ENCODE measurements around the gene SARS2. TPM values are rescaled to one million over a fixed set of nuclear protein-coding genes. Genes with fewer than 3 reads are reported as not detected.

SARS2 gene
- total RNA-seq, 2 donors from 2014 or later = 21.1 to 30.1 TPM

DNA sequence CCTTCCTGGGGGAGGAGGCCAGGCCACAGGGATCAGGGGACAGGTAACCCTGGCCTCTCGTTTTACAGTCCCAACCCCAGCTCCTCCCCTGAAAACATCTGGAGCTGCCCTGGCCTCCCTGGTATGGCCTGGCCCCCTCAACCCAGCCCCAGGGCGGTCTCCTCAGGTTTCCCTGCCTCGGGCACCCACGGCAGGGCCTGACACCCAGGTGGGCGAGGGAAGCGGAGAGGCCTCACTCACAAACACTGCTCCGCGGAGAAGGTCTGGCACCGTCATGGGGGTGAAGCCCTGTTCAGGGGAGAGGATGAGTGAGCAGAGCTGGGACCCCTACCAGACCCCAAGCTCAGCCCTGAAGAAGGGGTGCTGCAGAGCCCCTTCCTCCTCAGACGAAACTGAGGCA lies 12.0 kb downstream of the SARS2 start:
- Mint-ChIP-seq H3K4me3 (no peak overlapping the region), H3K27me3 (ENCODE audit: low read depth) (no peaks in the 10 kb centered on the region), H3K4me1 (ENCODE audit: low read depth) (no peaks in the 10 kb centered on the region), H3K27ac (no peak overlapping the region), H3K9me3 (no peaks in the 10 kb centered on the region), H3K36me3 (ENCODE audit: insufficient read depth in 2 of 2) (peaks cover 0 to 3% of the 10 kb centered on the region in 2 donors)
- ATAC-seq (replicated peaks in 1 of 2) = no peak
- DNase-seq = no peak

- Mint-ChIP-seq H3K27ac (no peak overlapping the region), H3K4me3 (no peak overlapping the region), H3K4me1 (ENCODE audit: low read depth) (no peaks in the 10 kb centered on the region), H3K36me3 (ENCODE audit: insufficient read depth in 2 of 2) (peaks cover 0 to 3% of the 10 kb centered on the region in 2 donors), H3K9me3 (no peaks in the 10 kb centered on the region), H3K27me3 (ENCODE audit: low read depth) (no peaks in the 10 kb centered on the region)
- DNase-seq = no peak
- no peak for ATAC-seq (replicated peaks in 1 of 2)
Observed at GRCh38 chr19:38917921-38918491, 12.6 kb downstream of the SARS2 start.

DNA sequence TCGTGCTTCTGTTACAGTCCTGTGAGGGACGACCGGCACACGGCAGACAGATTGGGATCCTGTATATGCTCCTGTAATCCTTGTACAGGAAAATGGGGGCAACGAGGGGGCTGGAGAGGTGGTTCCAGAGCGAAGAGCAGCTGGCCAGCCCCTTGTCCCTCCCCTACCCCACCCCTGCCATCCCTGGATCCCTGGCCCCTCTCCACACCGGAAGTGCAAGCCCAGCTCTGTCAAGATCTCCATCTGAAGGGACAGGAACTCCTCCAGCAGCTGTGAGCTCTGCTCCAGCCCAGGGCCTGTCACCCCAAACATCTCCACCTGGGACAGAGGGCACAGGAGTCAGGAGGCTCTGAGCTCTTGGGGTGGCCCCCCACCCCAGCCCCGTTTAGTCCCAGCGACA lies 13.0 kb downstream of the SARS2 start:
- Mint-ChIP-seq H3K27me3 (ENCODE audit: low read depth) (no peaks in the 10 kb centered on the region), H3K27ac (no peak overlapping the region), H3K4me3 (no peak overlapping the region), H3K36me3 (ENCODE audit: insufficient read depth in 2 of 2) (peaks cover 0 to 3% of the 10 kb centered on the region in 2 donors), H3K9me3 (no peaks in the 10 kb centered on the region), H3K4me1 (ENCODE audit: low read depth) (peaks cover 4% of the 10 kb centered on the region)
- DNase-seq (no peak), ATAC-seq (replicated peaks in 1 of 2) (no peak)

GRCh38 chr19:38915329-38916321 lies 14.9 kb downstream of the SARS2 start:
- Mint-ChIP-seq H3K27me3 (ENCODE audit: low read depth) (no peaks in the 10 kb centered on the region), H3K36me3 (ENCODE audit: insufficient read depth in 2 of 2) (peaks cover 0 to 3% of the 10 kb centered on the region in 2 donors), H3K4me3 (no peak overlapping the region), H3K27ac (no peak overlapping the region), H3K9me3 (no peaks in the 10 kb centered on the region), H3K4me1 (ENCODE audit: low read depth) (peaks cover 6% of the 10 kb centered on the region)
- no peak for DNase-seq
- ATAC-seq (replicated peaks in 1 of 2) = no peak

DNA sequence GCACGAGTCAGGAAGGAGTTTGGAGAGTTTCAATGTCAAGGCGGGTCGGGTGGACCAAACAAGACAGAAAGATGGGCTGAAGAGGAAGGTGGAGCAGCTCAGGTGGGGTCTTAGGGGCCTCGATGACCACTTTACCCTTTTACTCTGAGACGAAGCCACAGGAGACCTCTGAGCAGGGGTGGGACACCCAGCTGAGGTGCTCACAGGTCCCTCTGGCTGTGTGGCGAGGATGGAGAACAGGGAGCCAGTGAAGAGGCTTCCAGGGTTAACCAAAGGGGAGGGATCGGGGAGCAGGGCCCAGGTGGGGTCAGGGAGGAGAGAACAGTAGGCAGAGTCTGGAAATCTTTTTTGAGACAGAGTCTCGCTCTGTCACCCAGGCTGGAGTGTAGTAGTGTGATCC lies 16.6 kb downstream of the SARS2 start:
- H3K4me3 Mint-ChIP-seq = no peak overlapping the region
- peaks cover 0 to 2% of the 10 kb centered on the region in 2 donors for H3K36me3 Mint-ChIP-seq (ENCODE audit: insufficient read depth in 2 of 2)
- no peak overlapping the region for H3K27ac Mint-ChIP-seq
- H3K4me1 Mint-ChIP-seq (ENCODE audit: low read depth) = peaks cover 6% of the 10 kb centered on the region
- no peaks in the 10 kb centered on the region for H3K27me3 Mint-ChIP-seq (ENCODE audit: low read depth)
- H3K9me3 Mint-ChIP-seq = no peaks in the 10 kb centered on the region
- DNase-seq (no peak), ATAC-seq (replicated peaks in 1 of 2) (no peak)

DNA sequence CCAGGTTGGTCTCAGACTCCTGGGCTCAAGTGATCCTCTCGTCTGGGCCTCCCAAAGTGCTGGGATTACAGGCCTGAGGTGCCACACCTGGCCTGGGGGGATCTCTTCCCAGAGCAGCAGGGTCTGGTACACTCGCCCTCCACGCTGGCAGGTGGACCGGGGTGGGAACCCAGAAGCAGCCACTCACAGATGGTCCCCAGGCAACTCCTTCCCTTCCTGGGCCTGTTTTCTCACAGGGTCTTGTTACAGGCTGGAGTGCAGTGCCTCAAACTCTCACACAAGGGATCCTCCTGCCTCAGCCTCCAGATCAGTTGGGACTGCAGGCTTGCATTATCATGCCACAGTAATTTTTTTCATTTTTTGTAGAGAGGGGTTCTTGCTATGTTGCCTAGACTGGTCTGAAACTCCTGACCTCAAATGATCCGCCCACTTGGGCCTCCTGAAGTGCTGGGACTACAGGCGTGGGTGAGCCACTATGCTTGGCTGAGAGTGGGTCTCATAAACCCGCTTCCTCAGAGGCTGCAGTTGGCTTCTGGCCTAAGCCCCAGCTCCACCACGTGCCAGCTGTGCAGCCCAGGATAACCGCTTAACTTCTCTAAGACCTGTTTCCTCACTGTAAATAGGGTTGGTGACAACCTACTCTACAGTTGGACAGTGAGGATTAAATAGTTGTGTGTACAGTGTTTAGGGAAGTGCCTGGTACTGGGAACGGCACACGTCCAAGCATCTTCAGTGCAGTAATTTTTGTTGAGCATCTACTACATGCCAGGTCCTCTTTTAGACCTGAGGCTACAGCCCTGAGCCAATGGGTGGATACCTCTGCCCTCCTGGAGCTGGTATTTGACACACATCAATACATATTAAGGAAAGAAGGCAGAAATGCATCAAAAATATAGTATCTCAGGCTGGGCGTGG lies 17.7 kb downstream of the SARS2 start:
- no peak overlapping the region for H3K4me3 Mint-ChIP-seq
- H3K27ac Mint-ChIP-seq = peak overlapping the region; percentile 22
- DNase-seq (no peak), ATAC-seq (replicated peaks in 1 of 2) (peak in 1 of 2 donors; percentile 31)
- H3K27me3 Mint-ChIP-seq (ENCODE audit: low read depth) = no peaks in the 10 kb centered on the region
- H3K36me3 Mint-ChIP-seq (ENCODE audit: insufficient read depth in 2 of 2) = peaks cover 1 to 3% of the 10 kb centered on the region in 2 donors
- H3K4me1 Mint-ChIP-seq (ENCODE audit: low read depth) = peaks cover 6% of the 10 kb centered on the region
- H3K9me3 Mint-ChIP-seq = no peaks in the 10 kb centered on the region

DNA sequence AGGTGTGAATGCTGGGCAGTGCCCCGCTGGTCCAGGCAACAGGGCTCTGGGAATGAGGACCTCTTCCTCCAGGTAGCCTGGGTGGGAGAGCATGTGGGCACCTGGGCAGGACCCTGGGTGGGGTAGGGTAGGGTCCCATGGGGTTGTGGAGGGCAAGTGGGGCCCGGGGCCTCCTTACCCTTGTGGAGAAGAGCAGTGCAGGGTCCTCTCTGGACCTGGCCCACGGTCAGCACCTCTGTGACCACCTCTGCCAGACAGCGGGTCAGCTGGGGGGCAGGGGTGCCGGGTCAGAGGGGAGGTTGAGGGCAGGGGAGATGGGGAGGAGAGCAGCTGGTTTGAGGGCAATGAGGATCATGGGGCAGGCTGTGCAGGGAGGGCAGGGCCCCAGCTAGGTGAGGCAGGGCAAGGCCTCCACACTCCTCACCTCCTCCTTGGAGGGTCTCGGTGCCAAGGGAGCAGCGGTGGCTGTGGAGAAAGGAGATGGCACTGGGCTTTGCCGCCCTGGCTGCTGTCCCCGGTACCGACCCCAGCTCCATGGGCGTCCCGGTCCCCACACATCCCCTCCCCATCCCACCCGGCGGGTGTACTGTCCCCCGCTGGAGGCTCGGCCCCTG lies 19.1 kb downstream of the SARS2 start:
- Mint-ChIP-seq H3K4me1 (ENCODE audit: low read depth) (peaks cover 6% of the 10 kb centered on the region), H3K27ac (no peak overlapping the region), H3K4me3 (no peak overlapping the region), H3K36me3 (ENCODE audit: insufficient read depth in 2 of 2) (peaks cover 7 to 8% of the 10 kb centered on the region in 2 donors), H3K9me3 (no peaks in the 10 kb centered on the region), H3K27me3 (ENCODE audit: low read depth) (no peaks in the 10 kb centered on the region)
- no peak for ATAC-seq (replicated peaks in 1 of 2)
- no peak for DNase-seq

DNA sequence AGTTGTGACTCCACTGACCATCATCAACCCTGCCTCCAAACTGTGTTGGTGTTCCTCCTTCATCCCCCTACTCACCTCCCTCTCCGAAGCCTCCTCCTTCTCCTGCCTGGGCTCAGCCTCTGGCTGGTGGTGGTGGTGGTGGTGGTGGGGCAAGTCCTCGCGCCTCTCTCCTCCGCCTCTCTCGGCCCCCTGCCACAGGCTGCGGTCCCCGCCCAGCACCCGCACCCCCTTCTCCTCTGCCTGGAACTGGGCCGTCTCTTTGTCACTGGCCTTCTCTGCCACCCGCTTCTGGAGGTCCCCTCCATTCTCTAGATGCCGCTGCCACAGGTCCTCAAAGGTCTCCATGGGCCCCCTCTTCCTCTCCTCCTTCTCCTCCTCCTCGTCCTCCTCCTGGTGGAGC lies 20.1 kb downstream of the SARS2 start:
- no peak overlapping the region for H3K4me3 Mint-ChIP-seq
- H3K27ac Mint-ChIP-seq = no peak overlapping the region
- peaks cover 6% of the 10 kb centered on the region for H3K4me1 Mint-ChIP-seq (ENCODE audit: low read depth)
- no peak for ATAC-seq (replicated peaks in 1 of 2)
- peaks cover 7 to 8% of the 10 kb centered on the region in 2 donors for H3K36me3 Mint-ChIP-seq (ENCODE audit: insufficient read depth in 2 of 2)
- H3K27me3 Mint-ChIP-seq (ENCODE audit: low read depth) = no peaks in the 10 kb centered on the region
- no peaks in the 10 kb centered on the region for H3K9me3 Mint-ChIP-seq
- no peak for DNase-seq

- H3K9me3 Mint-ChIP-seq = no peaks in the 10 kb centered on the region
- ATAC-seq (replicated peaks in 1 of 2) (no peak), DNase-seq (no peak)
- H3K27me3 Mint-ChIP-seq (ENCODE audit: low read depth) = no peaks in the 10 kb centered on the region
- no peak overlapping the region for H3K4me3 Mint-ChIP-seq
- H3K27ac Mint-ChIP-seq = no peak overlapping the region
- H3K36me3 Mint-ChIP-seq (ENCODE audit: insufficient read depth in 2 of 2) = peaks cover 8 to 15% of the 10 kb centered on the region in 2 donors
- H3K4me1 Mint-ChIP-seq (ENCODE audit: low read depth) = peaks cover 6% of the 10 kb centered on the region
Observed at GRCh38 chr19:38908911-38909310, 21.7 kb downstream of the SARS2 start.

- Mint-ChIP-seq H3K27me3 (ENCODE audit: low read depth) (no peaks in the 10 kb centered on the region), H3K9me3 (no peaks in the 10 kb centered on the region), H3K4me3 (no peak overlapping the region), H3K36me3 (ENCODE audit: insufficient read depth in 2 of 2) (peaks cover 8 to 17% of the 10 kb centered on the region in 2 donors), H3K27ac (no peak overlapping the region), H3K4me1 (ENCODE audit: low read depth) (peaks cover 4% of the 10 kb centered on the region)
- no peak for DNase-seq
- no peak for ATAC-seq (replicated peaks in 1 of 2)
Observed at GRCh38 chr19:38907670-38908069, 22.9 kb downstream of the SARS2 start.

GRCh38 chr19:38907227-38907626 lies 23.3 kb downstream of the SARS2 start:
- H3K27ac Mint-ChIP-seq = no peak overlapping the region
- no peak for DNase-seq
- no peak overlapping the region for H3K4me3 Mint-ChIP-seq
- no peaks in the 10 kb centered on the region for H3K27me3 Mint-ChIP-seq (ENCODE audit: low read depth)
- H3K9me3 Mint-ChIP-seq = no peaks in the 10 kb centered on the region
- H3K4me1 Mint-ChIP-seq (ENCODE audit: low read depth) = no peaks in the 10 kb centered on the region
- H3K36me3 Mint-ChIP-seq (ENCODE audit: insufficient read depth in 2 of 2) = peaks cover 8 to 18% of the 10 kb centered on the region in 2 donors
- no peak for ATAC-seq (replicated peaks in 1 of 2)

DNA sequence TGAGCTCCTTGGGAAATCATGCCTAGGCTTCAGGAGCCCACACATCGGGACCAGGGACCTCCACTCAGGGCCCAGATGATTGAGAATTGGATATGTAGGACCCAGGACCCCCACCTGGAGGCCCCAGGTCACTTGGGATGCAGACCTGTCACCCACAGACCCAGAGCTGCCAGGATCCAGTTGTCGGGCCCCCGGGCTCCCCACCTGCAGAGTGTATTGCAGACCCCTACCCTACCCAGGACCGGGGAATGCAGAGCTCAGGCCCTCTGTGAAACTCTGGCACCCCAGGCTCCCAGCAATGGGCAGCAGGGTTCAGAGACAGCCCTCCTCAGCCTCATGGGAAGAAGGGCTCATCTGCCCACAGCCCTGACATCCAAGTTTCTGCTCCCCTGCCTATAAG lies 24.9 kb downstream of the SARS2 start:
- DNase-seq (no peak), ATAC-seq (replicated peaks in 1 of 2) (no peak)
- Mint-ChIP-seq H3K4me3 (no peak overlapping the region), H3K4me1 (ENCODE audit: low read depth) (peaks cover 10% of the 10 kb centered on the region), H3K36me3 (ENCODE audit: insufficient read depth in 2 of 2) (peaks cover 12 to 27% of the 10 kb centered on the region in 2 donors), H3K9me3 (peaks cover 0 to 2% of the 10 kb centered on the region in 2 donors), H3K27ac (no peak overlapping the region), H3K27me3 (ENCODE audit: low read depth) (no peaks in the 10 kb centered on the region)
